K562 (cell line): Measurements from ENCODE around the gene CTTNBP2. TPM values are rescaled to one million over a fixed set of nuclear protein-coding genes. Genes with fewer than 3 reads are reported as not detected.

Experiments
- CUX1 ChIP-seq: fragments of 200-800 bp; sonication (Bioruptor generic); IDR thresholded peaks from 2 replicates; pipeline ENCODE4 v1.6.1; 2016; ENCODE audit warnings: missing genetic modification characterization, missing compliant biosample characterization
- NELFE ChIP-seq: IDR thresholded peaks from 2 replicates; pipeline ENCODE4 v1.6.1; 2011; ENCODE audit warnings: mild to moderate bottlenecking; ENCODE audit not compliant: insufficient read depth, insufficient read length
- TCF7 ChIP-seq: sonication (generic); IDR thresholded peaks from 2 replicates; pipeline ENCODE4 v1.6.1; 2016; ENCODE audit warnings: antibody characterized with exemption, borderline replicate concordance
- TRIM28 ChIP-seq: fragments of 450-650 bp; IDR thresholded peaks from 2 replicates; pipeline ENCODE4 v1.6.1; 2017
- UBTF ChIP-seq, 2 experiments: IDR thresholded peaks; 2 replicates each; pipeline ENCODE4 v1.6.1; 2012; ENCODE audit warnings: improper control_type of control experiment in 2 of 2, low read depth in 2 of 2, low read length in 2 of 2, borderline replicate concordance in 1 of 2
- ZBTB34 ChIP-seq: fragments of 250-450 bp; sonication (Bioruptor Pico); IDR thresholded peaks from 2 replicates; pipeline ENCODE4 v1.8.0; 2021; ENCODE audit warnings: mild to moderate bottlenecking, moderate library complexity
- ZFP1 ChIP-seq: fragments of 450-650 bp; formaldehyde crosslinking; IDR thresholded peaks from 2 replicates; pipeline ENCODE4 v1.4.0; 2020; ENCODE audit warnings: mild to moderate bottlenecking, mixed read lengths
- ZNF449 ChIP-seq: fragments of 250-450 bp; sonication (Bioruptor Pico); IDR thresholded peaks from 2 replicates; pipeline ENCODE4 v1.8.0; 2022; ENCODE audit warnings: moderate library complexity, mild to moderate bottlenecking, inconsistent platforms
- ZNF609 ChIP-seq: sonication (generic); formaldehyde crosslinking; IDR thresholded peaks from 2 replicates; pipeline ENCODE4 v1.8.1; 2023; ENCODE audit warnings: missing genetic modification reagents, mild to moderate bottlenecking, borderline replicate concordance
- polyA plus RNA-seq, 8 experiments: library from polyadenylated mRNA; depleted of rRNA in 4 of 8; stranded (reverse) in 5 of 8; unstranded in 3 of 8; fragments of >200 nt; fragmentation: Nextera tagmentation in 2 of 8; fragmentation: Illumina TruSeq in 1 of 8; extraction: Ambion mirVana in 2 of 8; extraction: Trizol in 1 of 8; gene quantifications; 2 replicates each; pipeline versions ENCODE4 v1.2.1 to v1.2.3, GENCODE V29; 2011 to 2014; ENCODE audit warnings: inconsistent platforms in 1 of 8, missing spikeins in 1 of 8
- total RNA-seq, 7 experiments: library from RNA; depleted of rRNA in 6 of 7; stranded (reverse); fragments of >200 nt in 6 of 7; fragmentation: Illumina TruSeq in 2 of 7; extraction: Trizol in 2 of 7; gene quantifications; 2 replicates each; pipeline versions ENCODE4 v1.2.1 to v1.2.3, GENCODE V29; 2011 to 2021; ENCODE audit warnings: low replicate concordance in 1 of 7

The CTTNBP2 gene
- total and polyA plus RNA-seq, 9 of the 15 experiments (the other 6 are each of a cell fraction or from before 2014, with no cell fraction given), result 0.05 TPM; not detected in 8

- TF ChIP-seq ZNF609 (peak; percentile 95; the same call in 1 of the 2 replicates), ZFP1 (no peak), ZBTB34 (CRISPR knock-in tag) (no peak), ZNF449 (CRISPR knock-in tag) (peak; percentile 80; the same call in 1 of the 2 replicates), NELFE (no peak), UBTF (IDR thresholded peaks at IDR 0.05; ENCODE audit: borderline replicate concordance in 1 of 2, low read depth in 2 of 2, low read length in 2 of 2) (no peak), CUX1 (peak; percentile 76; the same call in 1 of the 2 replicates), TRIM28 (peak; percentile 57; the same call in 1 of the 2 replicates), TCF7 (peak; percentile 97)
Measured at GRCh38 chr7:117791877-117792780, 81.1 kb downstream of the CTTNBP2 start (continued).
